Pancreas (tissue), 10 donors: ENCODE data around the gene SALL1. TPM values are rescaled to one million over a fixed set of nuclear protein-coding genes. Genes with fewer than 3 reads are reported as not detected.

Experiments
- ATAC-seq, 4 donors: fragments of 200-7000 bp; cut with Tn5 transposase; one replicate each; pipeline versions ENCODE4 v1.8.0 to v1.9.1; 2020; ENCODE audit warnings: mild to moderate bottlenecking in 4 of 4, moderate library complexity in 4 of 4
- DNase-seq, 6 donors: peaks; one replicate each; pipeline ENCODE4 v3.0.0-alpha.2; 2020
- FAIRE-seq: peaks from 2 replicates; lab custom pipeline; 2012; peaks lifted over from hg19 to GRCh38; lab: Jason Lieb, UNC
- H3K27ac ChIP-seq, 4 donors: fragments of 200-600 bp; sonication (generic); 1 replicate in 3 of 4; 2 replicates in 1 of 4; pipeline versions ENCODE4 v1.5.0 to v1.8.0; 2020
- H3K27me3 ChIP-seq, 4 donors: fragments of 200-600 bp; one replicate each; pipeline ENCODE4 v1.8.0; 2021
- H3K36me3 ChIP-seq, 3 donors: fragments of 200-600 bp; sonication (generic) in 1 of 3; one replicate each; pipeline versions ENCODE4 v1.5.0 to v1.8.0; 2020 to 2021
- H3K4me1 ChIP-seq, 3 donors: fragments of 200-600 bp; one replicate each; pipeline ENCODE4 v1.8.0; 2021
- H3K4me3 ChIP-seq, 4 donors: fragments of 200-600 bp; sonication (generic) in 2 of 4; one replicate each; pipeline versions ENCODE4 v1.5.0 to v1.8.0; 2020 to 2021
- H3K9me3 ChIP-seq, 4 donors: fragments of 200-600 bp; one replicate each; pipeline ENCODE4 v1.8.0; 2021
- WGBS, 2 donors: extraction: QIAGEN DNeasy Blood & Tissue Kit; methylation state at CpG; one replicate each; pipeline ENCODE4 v1.1.7; 2013; 5-methylcytosine and 5-hydroxymethylcytosine counted together
- intact Hi-C, 3 donors: fragments of 100-400 bp; cut with DNase I; formaldehyde crosslinking; loops; one replicate each; pipeline versions ENCODE4 v1.11.1 to v1.14.2; 2022
- polyA plus RNA-seq, 2 donors: library from polyadenylated mRNA; stranded (reverse); fragments of 200-250 nt; gene quantifications; one replicate each; pipeline ENCODE4 v1.2.3, GENCODE V29; 2013
- total RNA-seq, 6 donors: library from RNA; stranded (reverse); fragmentation: NEBNext Ultra II Directional in 4 of 6; extraction: Animal tissue kit (Norgen Biotek cat#: 25700) in 4 of 6; gene quantifications; one replicate each; pipeline versions ENCODE4 v1.2.1 to v1.2.4, GENCODE V29; 2021 to 2023
- TF ChIP-seq, protein P1 (sequence below), 4 donors: fragments of 200-600 bp; sonication (generic) in 3 of 4; IDR thresholded peaks; one replicate each; pipeline versions ENCODE4 v1.5.0 to v1.8.0; 2021; ENCODE audit warnings: antibody characterized with exemption in 4 of 4
- donor health status: healthy with polysubstance abuse.
- donor health status: DM: no; HTN: no; CAD: no; lungs with moderate emphysema.
- donor health status: DM: no; HTN: no; CAD: no.
- donor health status: control.
- donor health status: control.
- donor health status: Bipolar disorder and iron deficiency.
- donor health status: DM: yes; HTN: yes; CAD: no.
- donor health status: DM: no; HTN: no; CAD: no.
- donor health status: DM: no; HTN: no; CAD: no.
- donor health status: DM: yes; HTN: yes; CAD: no.

The SALL1 gene
- total and polyA plus RNA-seq, 8 donors, result 0.39 to 2.0 (median 0.62) TPM

DNA sequence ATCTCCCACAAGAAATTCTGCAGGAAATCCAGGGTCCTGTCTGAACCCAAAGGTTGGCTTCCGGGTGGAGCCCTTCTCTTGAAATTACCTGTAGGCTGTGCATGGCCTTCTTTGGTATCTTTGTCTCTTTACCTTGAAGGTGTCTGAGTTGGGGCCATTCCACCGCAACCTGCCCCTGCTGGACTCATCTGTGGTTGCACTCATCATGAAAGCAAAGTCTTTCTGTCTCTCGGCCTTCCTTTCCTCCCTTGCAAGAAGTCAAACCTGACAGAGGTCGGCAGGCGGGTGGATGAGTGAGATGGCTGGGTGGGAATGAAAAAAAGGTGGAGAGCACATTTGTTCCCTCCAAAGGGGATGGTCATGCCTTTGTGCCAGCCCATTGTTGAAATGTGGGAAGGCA, 25.1 kb downstream of the SALL1 start:
- TF ChIP-seq, protein P1, sequence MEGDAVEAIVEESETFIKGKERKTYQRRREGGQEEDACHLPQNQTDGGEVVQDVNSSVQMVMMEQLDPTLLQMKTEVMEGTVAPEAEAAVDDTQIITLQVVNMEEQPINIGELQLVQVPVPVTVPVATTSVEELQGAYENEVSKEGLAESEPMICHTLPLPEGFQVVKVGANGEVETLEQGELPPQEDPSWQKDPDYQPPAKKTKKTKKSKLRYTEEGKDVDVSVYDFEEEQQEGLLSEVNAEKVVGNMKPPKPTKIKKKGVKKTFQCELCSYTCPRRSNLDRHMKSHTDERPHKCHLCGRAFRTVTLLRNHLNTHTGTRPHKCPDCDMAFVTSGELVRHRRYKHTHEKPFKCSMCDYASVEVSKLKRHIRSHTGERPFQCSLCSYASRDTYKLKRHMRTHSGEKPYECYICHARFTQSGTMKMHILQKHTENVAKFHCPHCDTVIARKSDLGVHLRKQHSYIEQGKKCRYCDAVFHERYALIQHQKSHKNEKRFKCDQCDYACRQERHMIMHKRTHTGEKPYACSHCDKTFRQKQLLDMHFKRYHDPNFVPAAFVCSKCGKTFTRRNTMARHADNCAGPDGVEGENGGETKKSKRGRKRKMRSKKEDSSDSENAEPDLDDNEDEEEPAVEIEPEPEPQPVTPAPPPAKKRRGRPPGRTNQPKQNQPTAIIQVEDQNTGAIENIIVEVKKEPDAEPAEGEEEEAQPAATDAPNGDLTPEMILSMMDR (IDR thresholded peaks at IDR 0.05), result no peak
- no peak for ATAC-seq
- Histone ChIP-seq H3K4me3 (no peak overlapping the region), H3K9me3 (no peaks in the 10 kb centered on the region), H3K4me1 (no peaks in the 10 kb centered on the region), H3K36me3 (no peaks in the 10 kb centered on the region), H3K27ac (no peak overlapping the region), H3K27me3 (peaks cover 0 to 5% (median 0%) of the 10 kb centered on the region in 4 donors)
- intact Hi-C loops, result no loop called here
- 67 to 74% methylated on average over 5 of the region's 5 CpGs for WGBS, 2 donors
- no peak for DNase-seq
- FAIRE-seq, result no peak

DNA sequence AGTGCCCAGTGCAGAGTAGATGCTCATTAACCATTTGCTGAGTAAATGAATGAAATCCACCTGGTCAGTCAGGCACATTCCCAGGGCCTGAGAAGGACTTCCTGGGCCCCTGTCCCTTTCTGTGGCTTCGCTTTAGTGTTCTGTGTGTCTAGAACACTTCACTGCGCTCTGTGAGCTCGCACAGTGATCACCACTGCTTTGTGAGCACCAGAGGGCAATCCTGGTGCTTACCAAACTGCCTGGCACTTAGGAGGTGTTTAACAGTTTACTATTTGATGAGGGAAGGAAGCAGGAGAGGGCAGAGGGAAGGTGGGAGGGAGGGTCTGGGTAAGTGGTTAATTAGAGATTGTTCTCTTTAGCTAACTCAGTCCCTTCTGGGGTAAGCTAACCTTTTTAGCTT, 26.2 kb downstream of the SALL1 start:
- Histone ChIP-seq H3K4me1 (no peaks in the 10 kb centered on the region), H3K27ac (no peak overlapping the region), H3K27me3 (peaks cover 0 to 5% (median 0%) of the 10 kb centered on the region in 4 donors), H3K36me3 (no peaks in the 10 kb centered on the region), H3K4me3 (no peak overlapping the region), H3K9me3 (no peaks in the 10 kb centered on the region)
- ATAC-seq, result no peak
- intact Hi-C loops, result no loop called here
- FAIRE-seq, result no peak
- TF ChIP-seq, protein P1 (IDR thresholded peaks at IDR 0.05), result no peak
- whole genome bisulfite sequencing, 2 donors, result 72 to 87% methylated on average over 3 of the region's 3 CpGs
- no peak for DNase-seq

DNA sequence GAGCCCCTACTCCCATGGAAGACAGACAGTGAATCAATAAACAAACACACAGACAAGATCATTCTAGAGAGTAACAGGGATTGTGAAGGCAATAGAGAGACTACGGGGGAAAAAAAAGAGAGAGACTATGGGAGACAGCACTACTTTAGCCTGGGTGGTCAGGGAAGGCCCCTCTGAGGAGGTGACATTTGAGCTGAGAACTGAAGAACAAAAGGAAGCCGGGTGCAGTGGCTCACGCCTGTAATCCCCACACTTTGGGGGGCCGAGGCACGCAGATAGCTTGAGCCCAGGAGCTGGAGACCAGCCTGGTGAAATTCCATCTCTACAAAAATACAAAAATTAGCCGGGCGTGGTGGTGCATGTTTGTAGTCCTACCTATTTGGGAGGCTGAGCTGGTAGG, 29.2 kb downstream of the SALL1 start:
- Histone ChIP-seq H3K27me3 (peaks cover 0 to 5% (median 0%) of the 10 kb centered on the region in 4 donors), H3K9me3 (no peaks in the 10 kb centered on the region), H3K4me1 (no peaks in the 10 kb centered on the region), H3K36me3 (no peaks in the 10 kb centered on the region), H3K4me3 (no peak overlapping the region), H3K27ac (no peak overlapping the region)
- WGBS, 2 donors, result 74% methylated on average over 7 of the region's 7 CpGs
- intact Hi-C loops, result no loop called here
- DNase-seq (no peak), FAIRE-seq (no peak), ATAC-seq (no peak)
- TF ChIP-seq, protein P1 (IDR thresholded peaks at IDR 0.05), result no peak

DNA sequence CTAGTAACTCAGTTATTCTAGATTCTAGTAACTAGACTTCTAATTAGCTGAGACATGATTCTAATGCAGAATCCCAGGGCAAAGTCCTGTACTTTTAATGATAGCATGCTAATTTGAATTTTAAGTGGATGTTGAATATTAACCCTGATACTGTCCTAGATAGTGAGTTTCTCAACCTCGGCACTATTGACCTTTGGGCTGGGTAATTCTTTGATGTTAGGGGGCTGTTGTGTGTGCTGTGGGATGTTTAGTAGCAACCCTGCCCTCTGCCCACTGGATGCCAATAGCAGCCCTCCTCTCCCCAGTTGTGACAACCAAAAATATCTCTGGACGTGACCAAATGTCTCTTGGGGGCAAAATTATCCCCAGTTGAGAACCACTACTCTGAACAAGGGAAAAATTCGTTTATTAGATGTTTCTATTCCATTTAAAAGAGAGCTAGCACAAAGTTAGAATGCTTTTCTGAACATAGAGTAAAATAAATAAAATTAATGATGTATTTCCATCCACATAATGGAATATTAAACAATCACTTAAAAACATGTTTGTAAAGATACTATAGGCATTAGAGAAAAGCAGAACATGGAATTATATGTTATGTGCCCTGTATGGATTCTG, 30.2 kb downstream of the SALL1 start:
- WGBS, 2 donors, result 21 to 23% methylated on average over 3 of the region's 3 CpGs
- intact Hi-C loops, result no loop called here
- TF ChIP-seq, protein P1 (IDR thresholded peaks at IDR 0.05), result no peak
- Histone ChIP-seq H3K27me3 (peaks cover 0 to 5% (median 0%) of the 10 kb centered on the region in 4 donors), H3K4me1 (no peaks in the 10 kb centered on the region), H3K4me3 (no peak overlapping the region), H3K36me3 (no peaks in the 10 kb centered on the region), H3K9me3 (no peaks in the 10 kb centered on the region), H3K27ac (no peak overlapping the region)
- DNase-seq (no peak), FAIRE-seq (no peak), ATAC-seq (no peak)

DNA sequence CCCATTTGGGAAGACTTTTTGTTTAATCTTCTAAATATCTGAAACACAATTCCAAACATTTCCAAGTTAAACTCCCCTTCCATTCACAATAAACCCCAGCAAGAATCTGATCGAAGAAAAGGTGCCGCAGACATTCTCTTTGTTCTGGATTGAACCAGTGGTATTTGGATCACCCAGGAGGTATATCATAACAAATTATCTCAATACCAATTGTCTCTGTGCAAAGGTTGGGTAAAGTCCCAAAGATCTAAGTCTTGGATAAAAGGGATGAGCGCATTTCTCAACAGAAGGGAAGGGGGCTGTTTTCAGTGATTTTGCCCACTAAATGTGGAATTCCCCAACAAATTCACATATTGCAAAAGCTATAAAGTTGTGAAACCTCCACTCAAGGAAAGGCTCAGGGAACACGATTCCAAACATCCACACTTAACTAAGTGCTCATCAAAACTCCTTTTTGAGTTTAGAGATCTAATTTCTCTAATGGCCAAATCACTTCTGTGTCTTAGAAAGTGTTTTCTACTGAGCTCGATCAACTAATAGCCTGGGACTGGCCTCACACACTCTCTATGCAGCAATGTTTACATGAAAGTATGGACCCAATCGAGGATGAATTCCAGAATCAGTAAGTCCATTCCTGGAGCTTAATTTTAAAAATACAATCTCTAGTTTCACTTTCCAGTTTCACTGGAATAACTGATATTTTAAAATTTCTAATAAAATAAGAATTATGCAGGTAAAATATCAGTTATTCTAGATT, 30.9 kb downstream of the SALL1 start:
- intact Hi-C loops, result no loop called here
- WGBS, 2 donors, result 70 to 75% methylated on average over 6 of the region's 6 CpGs
- H3K27ac ChIP-seq, result no peak overlapping the region
- no peaks in the 10 kb centered on the region for H3K36me3 ChIP-seq
- no peaks in the 10 kb centered on the region for H3K9me3 ChIP-seq
- no peaks in the 10 kb centered on the region for H3K4me1 ChIP-seq
- TF ChIP-seq, protein P1 (IDR thresholded peaks at IDR 0.05), result no peak
- H3K27me3 ChIP-seq, result peaks cover 0 to 5% (median 0%) of the 10 kb centered on the region in 4 donors
- DNase-seq (no peak), ATAC-seq (no peak), FAIRE-seq (no peak)
- H3K4me3 ChIP-seq, result no peak overlapping the region
